Stimulated activated naive CD4-positive, alpha-beta T cell treated with Interleukin-2 at 50 U/mL for 16 hours (primary cell): ENCODE measurements around the gene DSCAML1.

Experiments
- DNase-seq: peaks from one replicate; lab custom pipeline; 2025; lab: John Stamatoyannopoulos, UW

Gene DSCAML1

GRCh38 chr11:117662671-117663269 is 134.2 kb downstream of the DSCAML1 start:
- DNase-seq = no peak

DNA sequence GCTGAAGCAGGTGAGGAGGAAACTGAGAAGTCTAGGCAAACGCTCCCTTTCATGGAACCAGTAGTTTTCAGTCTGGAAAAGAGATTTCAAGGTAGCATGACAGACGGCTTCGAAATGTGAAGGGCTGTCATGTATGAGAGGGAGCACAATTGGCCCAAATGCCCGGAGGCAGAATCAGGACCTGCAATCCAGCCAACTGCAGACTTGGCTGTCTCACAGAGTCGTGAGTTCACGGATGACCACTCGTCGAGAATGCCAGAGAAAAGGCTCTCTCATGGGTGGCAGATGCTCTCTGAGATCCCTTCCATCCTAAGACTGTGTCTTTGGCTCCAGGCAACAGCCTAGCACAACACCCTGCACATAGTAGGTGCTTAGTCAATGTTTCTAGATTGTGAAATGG is 134.8 kb downstream of the DSCAML1 start:
- DNase-seq = no peak

DNA sequence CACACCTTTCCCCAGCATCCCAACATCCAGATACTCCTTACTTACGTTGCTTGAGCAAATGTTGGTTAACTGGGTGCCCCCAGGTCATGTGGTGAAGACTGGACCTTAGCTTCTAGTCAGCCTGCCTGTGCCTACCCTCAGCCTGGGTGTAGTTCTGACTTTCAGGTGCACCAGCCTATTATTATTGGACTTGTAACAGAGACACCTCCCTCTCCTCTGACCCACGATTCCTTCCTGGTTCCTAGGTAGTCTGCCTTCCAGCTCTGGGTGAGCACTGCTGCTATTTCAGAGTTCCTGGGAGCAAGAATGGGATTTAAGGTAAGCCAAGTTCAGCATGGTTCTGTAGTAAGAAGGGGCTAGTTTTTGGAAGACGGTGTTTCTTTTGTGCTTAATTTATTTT is 138.2 kb downstream of the DSCAML1 start:
- no peak for DNase-seq

DNA sequence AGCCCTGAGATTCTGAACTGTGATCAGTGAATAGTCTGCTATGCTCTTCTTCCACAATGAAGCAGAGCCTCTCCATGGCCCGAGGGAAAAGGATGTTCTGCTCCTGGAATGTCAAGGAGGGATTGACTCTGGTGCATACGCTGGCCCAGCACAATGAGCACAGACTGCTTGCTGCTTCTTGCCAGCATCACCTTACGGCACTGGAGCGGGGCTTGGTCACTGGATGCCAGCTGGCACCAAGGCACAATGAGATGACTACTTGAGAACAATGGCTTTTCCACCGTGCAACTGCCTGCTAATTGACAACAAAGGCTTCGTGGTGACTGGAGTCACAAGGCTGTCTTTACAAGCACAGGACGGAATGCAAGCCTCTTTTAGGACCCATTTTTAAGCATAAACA is 139.2 kb downstream of the DSCAML1 start:
- DNase-seq = no peak

DNA sequence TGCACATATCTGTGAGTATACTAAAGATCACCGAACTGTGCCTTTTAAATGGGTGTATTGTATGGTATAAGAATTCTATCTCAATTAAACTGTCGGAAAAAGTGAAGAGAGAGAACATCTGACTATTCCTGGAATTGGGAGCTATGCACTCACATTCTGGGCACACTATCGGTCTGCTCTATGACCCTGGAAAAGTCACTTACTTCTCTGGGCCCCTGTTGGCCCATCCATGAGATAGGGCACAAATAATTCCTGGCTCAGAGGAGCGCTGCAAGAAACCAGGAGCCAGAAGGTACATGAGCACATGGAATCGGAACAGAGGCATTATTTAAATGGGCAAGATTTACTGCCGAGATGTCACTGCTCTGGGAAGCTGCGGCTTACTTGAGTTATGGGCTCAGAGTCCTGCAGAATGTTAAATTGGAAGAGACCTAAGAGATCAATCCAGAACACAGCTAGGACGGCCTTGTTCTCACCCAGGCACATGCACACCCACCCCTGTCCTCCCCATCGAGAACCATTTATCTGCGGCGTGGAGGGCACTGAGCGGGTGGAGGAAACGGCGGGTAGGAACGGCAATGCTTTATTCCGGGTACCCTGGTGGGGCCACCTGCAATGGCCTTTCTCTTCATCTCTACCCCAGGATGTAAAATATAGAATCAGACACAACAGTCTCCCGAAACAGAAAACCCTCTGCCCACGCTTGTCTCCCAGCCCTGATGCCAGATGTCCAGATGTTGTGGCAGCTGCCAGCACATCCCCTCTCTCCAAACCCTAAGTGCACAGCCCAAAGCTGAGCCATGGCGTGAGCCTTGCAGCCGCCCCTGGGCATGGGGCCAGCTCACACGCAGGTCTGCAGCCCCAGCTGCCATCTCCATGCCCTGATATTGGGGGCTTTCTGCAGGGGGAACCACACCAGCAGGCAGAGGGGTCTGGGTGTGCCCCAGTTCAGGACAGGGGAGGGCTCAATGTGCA is 142.4 kb downstream of the DSCAML1 start:
- DNase-seq = no peak

- DNase-seq = no peak
Observed at GRCh38 chr11:117652521-117652920, 144.5 kb downstream of the DSCAML1 start.

- no peak for DNase-seq
Observed at GRCh38 chr11:117649296-117650055, 147.5 kb downstream of the DSCAML1 start.

DNA sequence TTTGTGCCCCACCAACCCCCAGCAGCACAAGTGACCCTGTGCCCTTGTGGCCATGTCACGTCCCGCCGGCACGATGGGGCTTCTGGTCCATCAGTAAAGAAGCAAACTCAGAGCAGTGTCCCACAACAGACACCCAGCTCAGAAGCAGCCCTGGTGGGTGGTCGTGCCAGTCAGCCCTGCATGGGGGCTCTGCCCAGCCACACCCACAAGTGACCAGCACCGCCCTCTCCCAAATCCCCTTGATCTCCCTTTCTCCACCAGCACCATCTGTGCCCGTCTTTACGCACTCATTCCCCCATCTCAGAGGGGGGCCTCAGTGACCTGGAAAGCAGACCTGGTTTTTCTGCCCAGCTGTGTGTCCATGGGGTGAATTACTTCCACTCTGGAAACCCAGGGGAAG is 149.1 kb downstream of the DSCAML1 start:
- DNase-seq = no peak

GRCh38 chr11:117647207-117647606 is 149.8 kb downstream of the DSCAML1 start:
- DNase-seq = no peak

GRCh38 chr11:117646411-117646810 is 150.6 kb downstream of the DSCAML1 start:
- no peak for DNase-seq

DNA sequence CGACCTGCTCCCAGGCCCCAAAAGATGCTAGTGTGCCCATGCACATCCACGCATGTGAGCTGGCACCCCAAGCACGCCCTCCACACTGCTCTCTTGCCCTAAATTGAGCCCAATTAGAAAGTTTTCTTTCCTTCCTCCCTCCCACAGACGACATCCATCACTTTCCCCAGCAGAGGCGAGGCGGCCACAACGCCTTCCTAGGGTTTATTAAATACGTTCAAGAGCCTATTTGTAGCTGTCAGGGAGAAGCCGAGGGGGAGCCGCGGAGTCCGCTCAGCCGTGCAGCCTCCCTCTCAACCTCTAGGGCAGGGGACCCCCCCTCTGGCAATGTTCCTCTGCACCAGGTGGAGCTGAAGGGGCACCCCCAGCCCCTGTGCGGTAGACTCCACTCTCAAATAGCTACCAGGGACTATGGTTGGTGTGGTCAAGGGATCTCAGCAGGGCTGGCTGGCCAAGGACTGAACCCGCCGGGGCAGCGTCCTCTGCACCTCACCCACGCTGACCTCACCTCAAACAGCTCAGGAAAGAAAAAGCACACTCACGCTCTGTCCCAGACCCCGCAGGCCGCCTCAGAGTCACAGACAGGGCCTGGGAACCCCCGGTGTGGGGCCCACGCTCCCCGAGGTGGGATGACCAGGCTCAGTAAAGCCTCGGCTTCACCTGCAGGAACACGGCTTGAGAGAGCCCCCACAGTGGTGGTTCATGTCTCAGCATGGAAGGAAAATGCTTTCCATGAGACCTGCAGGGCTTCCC is 152.4 kb downstream of the DSCAML1 start:
- DNase-seq = no peak

GRCh38 chr11:117643606-117644300 is 153.3 kb downstream of the DSCAML1 start:
- no peak for DNase-seq

GRCh38 chr11:117642835-117643234 is 154.2 kb downstream of the DSCAML1 start:
- no peak for DNase-seq

- no peak for DNase-seq
Observed at GRCh38 chr11:117642396-117642795, 154.6 kb downstream of the DSCAML1 start.

GRCh38 chr11:117641008-117641915 is 155.8 kb downstream of the DSCAML1 start:
- no peak for DNase-seq

DNA sequence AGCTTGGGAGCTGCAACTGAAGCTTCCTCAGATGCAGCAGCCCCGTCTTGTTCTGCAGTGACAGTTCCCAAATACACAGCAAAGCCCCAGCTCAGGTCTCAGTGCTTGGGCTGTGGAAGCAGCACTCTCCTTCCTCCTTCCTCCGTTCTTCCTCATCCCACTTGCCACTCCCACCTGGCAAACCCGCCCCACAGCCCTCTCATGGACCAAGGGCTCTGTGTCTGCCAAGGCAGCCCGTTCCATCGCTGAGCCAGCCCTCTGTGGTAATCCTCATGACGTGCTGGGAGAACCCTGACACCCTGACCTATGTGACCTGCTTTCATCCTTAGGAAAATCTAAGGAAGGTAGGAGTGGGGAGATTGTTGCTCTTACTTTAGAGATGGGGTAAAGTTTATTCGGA is 157.0 kb downstream of the DSCAML1 start:
- DNase-seq = no peak

GRCh38 chr11:117639601-117640000 is 157.4 kb downstream of the DSCAML1 start:
- DNase-seq = no peak

DNA sequence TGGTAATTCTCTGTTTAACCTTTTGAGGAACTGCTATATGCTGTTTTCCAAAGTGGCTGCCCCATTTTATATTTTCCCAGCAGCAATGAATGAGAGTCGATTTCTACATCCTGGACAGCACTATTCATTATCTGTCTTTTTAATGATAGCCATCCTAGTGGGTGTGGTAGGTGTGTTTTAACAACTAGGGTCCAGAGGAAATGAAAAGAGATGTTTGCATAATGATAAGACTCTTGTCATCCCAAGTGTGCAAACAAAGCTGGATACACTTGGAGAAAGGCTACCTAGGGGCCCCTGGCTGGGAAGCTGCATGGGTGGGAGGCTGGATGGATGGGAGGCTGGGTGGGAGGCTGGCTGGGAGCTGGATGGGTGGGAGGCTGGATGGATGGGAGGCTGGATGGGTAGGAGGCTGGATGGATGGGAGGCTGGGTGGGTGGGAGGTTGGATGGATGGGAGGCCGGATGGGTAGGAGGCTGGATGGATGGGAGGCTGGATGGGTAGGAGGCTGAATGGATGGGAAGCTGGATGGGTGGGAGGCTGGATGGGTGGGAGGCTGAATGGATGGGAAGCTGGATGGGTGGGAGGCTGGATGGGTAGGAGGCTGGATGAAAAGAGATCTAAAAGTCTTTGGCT is 158.0 kb downstream of the DSCAML1 start:
- DNase-seq = no peak

DNA sequence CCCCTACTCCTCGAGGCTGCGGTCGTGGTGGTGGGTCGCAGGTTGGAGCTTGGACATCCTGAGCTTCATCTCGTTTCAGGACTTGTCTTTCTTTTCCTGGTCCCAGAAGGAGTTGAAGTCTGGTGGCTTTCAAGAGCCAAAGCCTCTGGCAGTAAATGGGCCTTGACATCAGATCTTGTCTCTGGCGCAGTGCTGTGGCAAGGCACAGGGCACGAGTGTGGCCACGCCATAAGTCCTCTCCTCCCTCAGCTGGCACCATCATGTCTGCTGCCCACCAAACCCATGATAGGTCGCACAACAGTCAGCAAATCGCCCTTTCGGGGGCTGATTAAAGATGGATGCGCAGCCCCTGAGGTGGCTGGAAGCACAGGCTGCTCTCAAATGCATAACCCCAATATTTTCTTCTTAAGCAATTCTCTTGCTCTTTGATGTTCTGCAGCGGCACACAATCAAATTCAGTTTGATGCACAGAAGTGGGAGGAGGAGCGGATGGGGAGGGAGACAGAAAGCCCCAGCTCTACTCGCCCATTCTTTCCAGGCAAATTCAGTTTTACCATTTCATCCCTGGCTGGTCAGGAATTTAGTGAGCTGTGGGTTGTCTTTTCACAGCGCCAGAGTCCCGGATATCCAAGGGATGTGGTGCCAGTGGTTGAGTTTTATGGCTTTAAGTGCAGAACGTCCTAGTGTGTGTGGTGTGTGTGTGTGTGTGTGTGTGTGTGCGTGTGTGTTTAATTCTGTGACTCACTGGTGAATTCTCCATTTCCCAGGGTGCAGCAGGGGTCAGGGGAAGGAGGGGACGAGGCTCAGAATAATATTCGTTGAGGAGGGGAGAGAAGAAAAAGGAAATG is 162.0 kb downstream of the DSCAML1 start:
- DNase-seq = no peak
